ENCODE measurements around the gene IRX6.

- TF ChIP-seq, protein P1, sequence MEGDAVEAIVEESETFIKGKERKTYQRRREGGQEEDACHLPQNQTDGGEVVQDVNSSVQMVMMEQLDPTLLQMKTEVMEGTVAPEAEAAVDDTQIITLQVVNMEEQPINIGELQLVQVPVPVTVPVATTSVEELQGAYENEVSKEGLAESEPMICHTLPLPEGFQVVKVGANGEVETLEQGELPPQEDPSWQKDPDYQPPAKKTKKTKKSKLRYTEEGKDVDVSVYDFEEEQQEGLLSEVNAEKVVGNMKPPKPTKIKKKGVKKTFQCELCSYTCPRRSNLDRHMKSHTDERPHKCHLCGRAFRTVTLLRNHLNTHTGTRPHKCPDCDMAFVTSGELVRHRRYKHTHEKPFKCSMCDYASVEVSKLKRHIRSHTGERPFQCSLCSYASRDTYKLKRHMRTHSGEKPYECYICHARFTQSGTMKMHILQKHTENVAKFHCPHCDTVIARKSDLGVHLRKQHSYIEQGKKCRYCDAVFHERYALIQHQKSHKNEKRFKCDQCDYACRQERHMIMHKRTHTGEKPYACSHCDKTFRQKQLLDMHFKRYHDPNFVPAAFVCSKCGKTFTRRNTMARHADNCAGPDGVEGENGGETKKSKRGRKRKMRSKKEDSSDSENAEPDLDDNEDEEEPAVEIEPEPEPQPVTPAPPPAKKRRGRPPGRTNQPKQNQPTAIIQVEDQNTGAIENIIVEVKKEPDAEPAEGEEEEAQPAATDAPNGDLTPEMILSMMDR (IDR thresholded peaks at IDR 0.05): no peak
- TF ChIP-seq POLR2AphosphoS5 (IDR thresholded peaks at IDR 0.05) (no peak), POLR2A (IDR thresholded peaks at IDR 0.05; ENCODE audit: low read depth) (no peak), EP300 (IDR thresholded peaks at IDR 0.05) (no peak)
Measured at GRCh38 chr16:55357241-55357640, 33.2 kb downstream of the IRX6 start.

All from esophagus muscularis mucosa (tissue), 4 donors.